GM20000 (cell line): ENCODE data around the gene CLSTN2.

Experiments used
- DNase-seq: peaks from one replicate; pipeline ENCODE4 v3.0.0; 2012; ENCODE audit warnings: low spot score
- TF ChIP-seq, protein P1 (sequence below): IDR thresholded peaks from 2 replicates; pipeline ENCODE4 v1.5.1; 2012; ENCODE audit warnings: mild to moderate bottlenecking, control low read depth; ENCODE audit errors: extremely low read depth, missing control alignments

The CLSTN2 gene

DNA sequence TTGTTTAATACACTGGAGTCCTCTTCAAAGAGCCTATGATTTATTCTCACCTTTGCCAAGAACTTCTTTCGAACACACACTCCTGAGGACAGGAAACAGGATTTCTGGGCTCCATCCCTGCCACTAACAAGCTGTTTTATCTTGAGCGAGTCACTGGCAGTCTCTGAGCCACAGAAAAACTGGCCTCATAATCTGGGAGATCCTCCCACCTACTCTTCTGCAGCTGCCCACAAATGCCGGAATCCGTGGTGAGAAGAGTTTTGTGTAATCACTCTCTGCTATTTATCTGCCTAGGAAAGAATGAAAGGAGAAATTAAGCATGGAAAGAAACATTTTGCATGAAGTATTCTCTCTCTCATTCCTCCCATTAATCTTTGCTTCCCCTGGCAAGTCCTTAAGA is 570.9 kb downstream of the CLSTN2 start:
- DNase-seq = no peak
- TF ChIP-seq, protein P1, sequence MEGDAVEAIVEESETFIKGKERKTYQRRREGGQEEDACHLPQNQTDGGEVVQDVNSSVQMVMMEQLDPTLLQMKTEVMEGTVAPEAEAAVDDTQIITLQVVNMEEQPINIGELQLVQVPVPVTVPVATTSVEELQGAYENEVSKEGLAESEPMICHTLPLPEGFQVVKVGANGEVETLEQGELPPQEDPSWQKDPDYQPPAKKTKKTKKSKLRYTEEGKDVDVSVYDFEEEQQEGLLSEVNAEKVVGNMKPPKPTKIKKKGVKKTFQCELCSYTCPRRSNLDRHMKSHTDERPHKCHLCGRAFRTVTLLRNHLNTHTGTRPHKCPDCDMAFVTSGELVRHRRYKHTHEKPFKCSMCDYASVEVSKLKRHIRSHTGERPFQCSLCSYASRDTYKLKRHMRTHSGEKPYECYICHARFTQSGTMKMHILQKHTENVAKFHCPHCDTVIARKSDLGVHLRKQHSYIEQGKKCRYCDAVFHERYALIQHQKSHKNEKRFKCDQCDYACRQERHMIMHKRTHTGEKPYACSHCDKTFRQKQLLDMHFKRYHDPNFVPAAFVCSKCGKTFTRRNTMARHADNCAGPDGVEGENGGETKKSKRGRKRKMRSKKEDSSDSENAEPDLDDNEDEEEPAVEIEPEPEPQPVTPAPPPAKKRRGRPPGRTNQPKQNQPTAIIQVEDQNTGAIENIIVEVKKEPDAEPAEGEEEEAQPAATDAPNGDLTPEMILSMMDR = no peak

DNA sequence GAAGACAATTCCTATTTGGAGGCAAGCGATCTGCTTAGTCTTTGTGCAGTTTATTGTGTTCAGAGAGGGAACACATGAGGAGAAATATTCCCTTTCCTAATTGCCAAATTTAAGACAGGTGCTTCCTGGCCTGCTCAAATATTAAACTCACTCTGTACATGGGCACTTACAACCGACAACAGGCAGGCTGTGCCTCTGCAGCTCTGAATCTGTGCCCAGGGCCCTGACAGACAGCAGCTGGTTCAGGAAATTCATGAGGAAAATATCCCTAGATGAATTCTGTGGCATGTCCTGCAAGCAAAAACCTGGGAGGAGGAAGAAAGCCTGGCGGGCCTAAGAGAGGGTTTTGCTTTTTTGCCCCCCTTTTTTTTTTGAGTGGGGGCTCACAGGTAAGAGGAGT is 573.6 kb downstream of the CLSTN2 start:
- TF ChIP-seq, protein P1 = no peak
- no peak for DNase-seq

DNA sequence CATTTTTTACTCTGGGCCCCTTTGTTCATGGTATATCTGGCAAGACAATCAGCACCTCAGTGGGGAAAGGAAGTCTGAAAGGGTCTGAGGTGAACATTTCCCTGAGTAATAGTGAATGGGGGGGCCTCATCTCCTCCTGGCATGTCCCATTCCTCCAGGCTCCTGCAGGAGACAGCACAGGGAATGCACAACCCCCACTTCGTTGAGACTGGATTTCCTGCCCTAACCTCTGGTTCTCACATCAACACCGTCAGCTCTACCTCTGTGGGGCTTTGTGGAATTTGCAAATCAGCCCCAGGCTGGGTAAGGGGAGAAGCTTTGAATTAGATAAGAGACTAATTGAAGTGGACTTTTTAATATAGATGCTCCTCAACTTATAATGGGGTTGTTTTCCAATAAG is 574.5 kb downstream of the CLSTN2 start:
- no peak for DNase-seq
- TF ChIP-seq, protein P1 = no peak

DNA sequence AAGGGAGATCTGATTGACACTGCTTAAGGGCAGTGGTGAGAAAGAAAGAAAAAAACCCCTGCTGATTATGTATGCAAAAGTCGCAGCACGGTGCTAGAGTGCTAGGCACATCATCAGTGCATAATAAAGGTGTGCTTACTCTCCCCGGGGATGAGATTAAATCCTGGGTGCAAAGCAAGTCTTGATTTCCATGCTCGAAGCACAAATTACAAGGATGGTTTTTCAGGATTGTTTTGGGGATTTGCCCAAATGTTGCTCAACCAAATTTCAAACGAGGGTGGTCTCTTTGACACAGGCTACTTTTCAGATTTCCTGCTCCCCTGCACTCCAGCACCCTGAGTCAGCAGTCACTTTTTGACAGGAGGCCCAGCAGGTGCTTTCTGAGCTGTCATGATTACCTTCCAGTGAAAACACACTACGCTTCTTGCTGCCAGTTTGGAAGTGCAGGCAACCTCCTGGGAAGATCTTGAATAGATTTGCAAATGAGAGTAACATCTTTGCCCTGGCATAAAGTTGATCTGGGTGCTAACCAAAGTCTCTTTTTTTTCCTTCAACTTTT is 575.4 kb downstream of the CLSTN2 start:
- DNase-seq = no peak
- TF ChIP-seq, protein P1 = no peak

DNA sequence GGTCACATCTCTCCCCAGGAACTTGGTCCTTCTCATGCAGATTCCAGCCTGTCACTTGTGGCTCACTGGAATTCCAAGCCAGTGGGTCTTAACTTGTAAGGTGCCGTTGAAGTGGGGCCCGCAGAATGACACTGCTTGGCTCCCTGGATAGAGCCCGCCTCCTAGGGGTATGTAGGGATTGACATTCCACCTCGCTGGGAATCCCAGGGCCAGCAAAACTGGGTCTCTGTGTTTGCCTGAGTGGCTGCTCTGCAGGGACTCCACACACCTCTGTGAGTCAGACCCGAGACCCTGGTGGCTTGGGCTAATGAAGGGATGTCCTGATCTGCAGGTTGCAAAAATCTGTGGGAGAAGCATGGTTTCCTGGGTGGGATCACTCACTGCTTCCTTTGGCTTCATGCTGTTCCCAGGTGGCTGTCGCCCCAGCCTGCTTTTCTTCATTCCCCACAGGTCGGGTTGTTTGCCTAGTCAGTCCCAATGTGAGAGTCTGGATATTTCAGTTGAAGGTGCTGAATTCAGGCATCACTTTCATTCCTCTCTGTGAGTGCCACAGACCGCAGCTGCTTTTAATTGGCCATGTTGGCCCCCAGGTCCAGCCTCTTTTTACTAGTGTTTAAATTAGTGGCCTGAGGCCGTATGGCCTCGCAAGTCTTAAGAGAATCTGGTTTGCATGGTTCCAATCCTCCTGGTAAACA is 586.9 kb downstream of the CLSTN2 start:
- no peak for DNase-seq
- TF ChIP-seq, protein P1 = no peak

DNA sequence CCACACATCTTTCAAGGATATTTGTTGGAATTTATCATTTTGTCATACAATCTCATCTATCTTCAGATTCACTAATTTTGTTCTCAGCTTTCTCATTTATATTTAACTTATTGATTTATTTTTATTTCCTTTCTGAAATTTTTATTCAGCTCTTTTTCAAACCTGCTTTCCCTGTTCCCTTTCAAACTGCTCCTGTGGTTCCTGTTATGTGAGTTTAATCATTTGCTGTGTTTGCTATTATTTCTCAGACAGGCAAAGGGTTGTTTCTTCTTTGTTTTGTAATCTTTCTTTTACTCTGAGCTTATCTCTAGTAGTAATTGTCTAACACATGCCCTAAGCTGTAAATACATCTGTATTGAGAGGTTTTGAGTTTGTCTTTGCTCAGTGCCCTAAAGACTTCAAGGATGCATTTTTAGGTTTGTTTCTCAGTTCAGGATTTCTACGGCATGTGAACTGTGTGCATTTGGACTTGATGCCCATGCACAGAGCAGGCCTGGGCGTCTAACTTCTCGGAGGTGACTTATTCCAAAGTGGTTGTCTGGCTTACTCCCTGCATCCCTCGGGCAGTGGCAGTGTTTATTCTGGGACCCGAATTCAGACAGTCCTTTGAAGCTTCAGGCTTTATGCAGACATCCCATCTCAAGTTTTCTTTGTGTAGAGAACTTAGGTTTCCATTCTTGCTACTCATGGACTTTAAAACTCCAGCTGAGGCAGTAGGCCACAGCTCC is 587.8 kb downstream of the CLSTN2 start:
- TF ChIP-seq, protein P1 = no peak
- DNase-seq = no peak

DNA sequence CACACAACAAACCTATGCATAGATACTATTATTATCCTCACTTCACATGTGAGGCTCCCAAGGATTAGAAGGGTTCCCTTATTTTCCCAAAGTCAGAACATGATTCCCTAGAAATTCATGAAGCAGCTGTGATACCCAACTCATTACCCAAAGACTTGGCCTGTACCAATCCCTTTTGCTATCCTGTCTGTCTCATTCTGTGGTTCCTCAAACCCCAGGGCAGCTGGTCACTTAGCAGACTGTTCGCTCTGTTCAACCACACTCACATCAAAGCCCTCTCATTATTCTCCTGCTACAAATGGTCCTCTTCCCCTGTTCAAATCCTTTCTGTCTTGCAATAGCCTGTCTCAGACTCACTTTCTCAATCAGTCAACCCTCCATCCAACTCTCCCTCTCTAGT is 588.6 kb downstream of the CLSTN2 start:
- TF ChIP-seq, protein P1 = no peak
- no peak for DNase-seq
